ENCODE results near the gene CREBRF.
"Not testable (repeated sequence)": the region's sequence is repeated elsewhere in the genome, so short reads cannot be mapped to it uniquely, and the experiment has no call there.

GRCh38 chr5:173047096-173047837 lies 8.9 kb upstream of the CREBRF start:
- not testable (repeated sequence) for TF ChIP-seq SIX5 (IDR thresholded peaks at IDR 0.05; ENCODE audit: low read depth, low read length); CTCF (IDR thresholded peaks at IDR 0.05; ENCODE audit: control extremely low read depth in 1 of 3, insufficient read depth in 1 of 3, low read depth in 1 of 3, low read length in 3 of 3); EZH2 (IDR thresholded peaks at IDR 0.05; ENCODE audit: low read depth, low read length, severe bottlenecking); USF2 (IDR thresholded peaks at IDR 0.05; ENCODE audit: low read length); TAF1 (IDR thresholded peaks at IDR 0.05; ENCODE audit: low read depth, low read length); MAX (IDR thresholded peaks at IDR 0.05); POLR2A (IDR thresholded peaks at IDR 0.05; ENCODE audit: control extremely low read depth in 1 of 2, low read depth in 2 of 2, low read length in 2 of 2); RNF2 (IDR thresholded peaks at IDR 0.05; ENCODE audit: borderline replicate concordance, low read depth, low read length, missing control alignments, poor library complexity, severe bottlenecking); ZNF274 (IDR thresholded peaks at IDR 0.05; ENCODE audit: borderline replicate concordance, extremely low read depth, low read length)

Data from H1 (cell line).